Fibroblast of lung (primary cell): ENCODE data around the gene ARHGEF3.

Experiments
- EZH2 ChIP-seq: IDR thresholded peaks from 2 replicates; pipeline ENCODE4 v1.5.1; 2012; ENCODE audit warnings: low read length, control low read depth, mild to moderate bottlenecking; ENCODE audit errors: missing control alignments
- TF ChIP-seq, protein P1 (sequence below), 2 donors: IDR thresholded peaks in 1 of 2; conservative IDR thresholded peaks in 1 of 2; 1 replicate in 1 of 2; 2 replicates in 1 of 2; pipeline ENCODE4 v1.5.1; 2011 to 2012; ENCODE audit warnings: low read length in 2 of 2, control low read depth in 1 of 2, inconsistent platforms in 1 of 2, low read depth in 1 of 2, mild to moderate bottlenecking in 1 of 2

DNA sequence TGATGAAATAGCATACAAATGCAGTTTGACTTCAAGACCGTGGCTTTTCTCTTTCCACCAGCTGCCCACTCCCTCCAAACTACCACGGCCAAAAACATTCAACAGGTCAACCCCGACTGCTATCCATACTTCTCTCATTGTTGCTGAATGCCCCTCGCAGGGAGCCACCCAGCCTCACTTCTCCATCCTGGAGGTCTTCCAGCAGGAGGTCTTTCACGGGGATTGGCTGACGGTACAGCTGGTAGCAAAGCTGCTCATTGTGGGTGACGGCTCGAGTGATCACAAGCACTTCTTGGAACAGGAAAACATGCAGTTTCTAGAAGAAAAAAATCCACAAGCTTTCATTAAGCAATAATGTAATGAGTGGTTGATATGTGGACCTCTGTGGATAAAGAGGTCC is 69.6 kb downstream of the ARHGEF3 start:
- TF ChIP-seq, protein P1, sequence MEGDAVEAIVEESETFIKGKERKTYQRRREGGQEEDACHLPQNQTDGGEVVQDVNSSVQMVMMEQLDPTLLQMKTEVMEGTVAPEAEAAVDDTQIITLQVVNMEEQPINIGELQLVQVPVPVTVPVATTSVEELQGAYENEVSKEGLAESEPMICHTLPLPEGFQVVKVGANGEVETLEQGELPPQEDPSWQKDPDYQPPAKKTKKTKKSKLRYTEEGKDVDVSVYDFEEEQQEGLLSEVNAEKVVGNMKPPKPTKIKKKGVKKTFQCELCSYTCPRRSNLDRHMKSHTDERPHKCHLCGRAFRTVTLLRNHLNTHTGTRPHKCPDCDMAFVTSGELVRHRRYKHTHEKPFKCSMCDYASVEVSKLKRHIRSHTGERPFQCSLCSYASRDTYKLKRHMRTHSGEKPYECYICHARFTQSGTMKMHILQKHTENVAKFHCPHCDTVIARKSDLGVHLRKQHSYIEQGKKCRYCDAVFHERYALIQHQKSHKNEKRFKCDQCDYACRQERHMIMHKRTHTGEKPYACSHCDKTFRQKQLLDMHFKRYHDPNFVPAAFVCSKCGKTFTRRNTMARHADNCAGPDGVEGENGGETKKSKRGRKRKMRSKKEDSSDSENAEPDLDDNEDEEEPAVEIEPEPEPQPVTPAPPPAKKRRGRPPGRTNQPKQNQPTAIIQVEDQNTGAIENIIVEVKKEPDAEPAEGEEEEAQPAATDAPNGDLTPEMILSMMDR (conservative IDR thresholded peaks at IDR 0.05 in 1 of 2, IDR thresholded peaks at IDR 0.05 in 1 of 2; ENCODE audit: low read depth in 1 of 2, low read length in 2 of 2) = no peak
- TF ChIP-seq EZH2 = no peak
